Activated T-cell treated with anti-CD3 and anti-CD28 coated beads, Interleukin-2, amount 50 U/mL, for 4 hours (primary cell): ENCODE results near the gene COL9A2. TPM values are rescaled to one million over a fixed set of nuclear protein-coding genes. Genes with fewer than 3 reads are reported as not detected.

ENCODE experiments used
- ATAC-seq, 2 donors: fragments of 200-7000 bp; cut with Tn5 transposase; one replicate each; pipeline ENCODE4 v1.10.0; 2021
- DNase-seq: peaks from one replicate; pipeline ENCODE4 v3.0.0-alpha.2; 2020
- H3K27me3 Mint-ChIP-seq: one replicate; pipeline ENCODE4 v1.8.0; 2021; ENCODE audit warnings: low read depth, mixed read lengths
- H3K36me3 Mint-ChIP-seq: one replicate; pipeline ENCODE4 v1.8.0; 2022; ENCODE audit warnings: mixed read lengths; ENCODE audit not compliant: insufficient read depth
- H3K4me1 Mint-ChIP-seq: one replicate; pipeline ENCODE4 v1.8.0; 2021; ENCODE audit warnings: low read depth, mixed read lengths
- H3K4me3 Mint-ChIP-seq: one replicate; pipeline ENCODE4 v1.8.0; 2021; ENCODE audit warnings: mild to moderate bottlenecking, moderate library complexity, mixed read lengths
- H3K9me3 Mint-ChIP-seq: one replicate; pipeline ENCODE4 v1.8.0; 2021; ENCODE audit warnings: mixed read lengths
- total RNA-seq, 3 donors: library from RNA; stranded (reverse); gene quantifications; one replicate each; pipeline ENCODE4 v1.2.1, GENCODE V29; 2021

The COL9A2 gene
- total RNA-seq, 3 donors from 2014 or later: 0.96 to 2.5 (median 1.2) TPM

- DNase-seq: no peak
- ATAC-seq: no peak
- Mint-ChIP-seq H3K4me3 (no peak overlapping the region), H3K4me1 (peaks cover 33% of the 10 kb centered on the region), H3K27me3 (no peaks in the 10 kb centered on the region), H3K9me3 (no peaks in the 10 kb centered on the region), H3K36me3 (peaks cover 39% of the 10 kb centered on the region)
These were observed 49.3 kb downstream of the COL9A2 start for GRCh38 chr1:40267767-40268187.

GRCh38 chr1:40266786-40267535 is 50.1 kb downstream of the COL9A2 start:
- Mint-ChIP-seq H3K9me3 (no peaks in the 10 kb centered on the region), H3K36me3 (peaks cover 38% of the 10 kb centered on the region), H3K27me3 (no peaks in the 10 kb centered on the region), H3K4me1 (peaks cover 37% of the 10 kb centered on the region), H3K4me3 (no peak overlapping the region)
- no peak for ATAC-seq
- DNase-seq: no peak

- ATAC-seq (no peak), DNase-seq (no peak)
- H3K4me1 Mint-ChIP-seq: peaks cover 40% of the 10 kb centered on the region
- H3K4me3 Mint-ChIP-seq: no peak overlapping the region
- H3K27me3 Mint-ChIP-seq: no peaks in the 10 kb centered on the region
- peaks cover 43% of the 10 kb centered on the region for H3K36me3 Mint-ChIP-seq
- no peaks in the 10 kb centered on the region for H3K9me3 Mint-ChIP-seq
These were observed 51.2 kb downstream of the COL9A2 start for GRCh38 chr1:40265919-40266318.

GRCh38 chr1:40265298-40265697 is 51.8 kb downstream of the COL9A2 start:
- Mint-ChIP-seq H3K9me3 (no peaks in the 10 kb centered on the region), H3K27me3 (no peaks in the 10 kb centered on the region), H3K4me1 (peaks cover 41% of the 10 kb centered on the region), H3K36me3 (peaks cover 45% of the 10 kb centered on the region), H3K4me3 (no peak overlapping the region)
- no peak for DNase-seq
- ATAC-seq: no peak

- no peak overlapping the region for H3K4me3 Mint-ChIP-seq
- H3K4me1 Mint-ChIP-seq: peaks cover 43% of the 10 kb centered on the region
- ATAC-seq: peak; percentile 94 to 95
- H3K36me3 Mint-ChIP-seq: peaks cover 43% of the 10 kb centered on the region
- no peaks in the 10 kb centered on the region for H3K9me3 Mint-ChIP-seq
- DNase-seq: no peak
- no peaks in the 10 kb centered on the region for H3K27me3 Mint-ChIP-seq
These were observed 52.7 kb downstream of the COL9A2 start for GRCh38 chr1:40264354-40264781.

- no peaks in the 10 kb centered on the region for H3K27me3 Mint-ChIP-seq
- DNase-seq: no peak
- no peak for ATAC-seq
- no peaks in the 10 kb centered on the region for H3K9me3 Mint-ChIP-seq
- peak overlapping the region; percentile 93 for H3K4me3 Mint-ChIP-seq
- H3K36me3 Mint-ChIP-seq: peaks cover 38% of the 10 kb centered on the region
- peaks cover 51% of the 10 kb centered on the region for H3K4me1 Mint-ChIP-seq
These were observed 58.7 kb downstream of the COL9A2 start for GRCh38 chr1:40258445-40258769.

GRCh38 chr1:40257688-40258444 is 59.2 kb downstream of the COL9A2 start, which contains the start of gene ZMPSTE24:
Gene ZMPSTE24, plus strand, starts transcription at chr1:40258236. Its CDS starts 36 bp downstream, at chr1:40258272.
- Mint-ChIP-seq H3K9me3 (no peaks in the 10 kb centered on the region), H3K27me3 (no peaks in the 10 kb centered on the region), H3K4me3 (peak within 1 kb of the TSS; percentile 93), H3K4me1 (peaks cover 46% of the 10 kb centered on the region), H3K36me3 (peaks cover 33% of the 10 kb centered on the region)
- DNase-seq (peak; percentile 94), ATAC-seq (peak; percentile 97 to 98)

GRCh38 chr1:40257313-40257687 is 59.8 kb downstream of the COL9A2 start:
- H3K4me3 Mint-ChIP-seq: peak overlapping the region; percentile 93
- peak; percentile 20 to 24 for ATAC-seq
- H3K9me3 Mint-ChIP-seq: no peaks in the 10 kb centered on the region
- H3K36me3 Mint-ChIP-seq: peaks cover 29% of the 10 kb centered on the region
- H3K27me3 Mint-ChIP-seq: no peaks in the 10 kb centered on the region
- DNase-seq: no peak
- H3K4me1 Mint-ChIP-seq: peaks cover 42% of the 10 kb centered on the region

GRCh38 chr1:40256401-40257084 is 60.5 kb downstream of the COL9A2 start:
- no peaks in the 10 kb centered on the region for H3K9me3 Mint-ChIP-seq
- peaks cover 39% of the 10 kb centered on the region for H3K4me1 Mint-ChIP-seq
- H3K27me3 Mint-ChIP-seq: no peaks in the 10 kb centered on the region
- DNase-seq (no peak), ATAC-seq (no peak)
- peak overlapping the region; percentile 93 for H3K4me3 Mint-ChIP-seq
- H3K36me3 Mint-ChIP-seq: peaks cover 22% of the 10 kb centered on the region

- no peak for ATAC-seq
- Mint-ChIP-seq H3K36me3 (peaks cover 9% of the 10 kb centered on the region), H3K4me1 (peaks cover 30% of the 10 kb centered on the region), H3K4me3 (no peak overlapping the region), H3K9me3 (no peaks in the 10 kb centered on the region), H3K27me3 (no peaks in the 10 kb centered on the region)
- no peak for DNase-seq
These were observed 61.9 kb downstream of the COL9A2 start for GRCh38 chr1:40255231-40255630.

GRCh38 chr1:40252601-40253000 is 64.5 kb downstream of the COL9A2 start:
- peaks cover 20% of the 10 kb centered on the region for H3K4me1 Mint-ChIP-seq
- peaks cover 4% of the 10 kb centered on the region for H3K36me3 Mint-ChIP-seq
- ATAC-seq (no peak), DNase-seq (no peak)
- no peaks in the 10 kb centered on the region for H3K27me3 Mint-ChIP-seq
- no peaks in the 10 kb centered on the region for H3K9me3 Mint-ChIP-seq
- no peak overlapping the region for H3K4me3 Mint-ChIP-seq

- Mint-ChIP-seq H3K36me3 (peaks cover 4% of the 10 kb centered on the region), H3K4me3 (no peak overlapping the region), H3K9me3 (no peaks in the 10 kb centered on the region), H3K4me1 (peaks cover 14% of the 10 kb centered on the region), H3K27me3 (no peaks in the 10 kb centered on the region)
- ATAC-seq (no peak), DNase-seq (no peak)
These were observed 65.6 kb downstream of the COL9A2 start for GRCh38 chr1:40251456-40251855.
